HL-60 (cell line): ENCODE measurements around the gene MESD.
A peak's percentile ranks its signal among the peaks of the same experiment; 100 is the strongest.

Source experiments
- DNase-seq, 2 experiments: peaks; one replicate each; pipeline ENCODE4 v3.0.0-alpha.2; 2010 to 2020; ENCODE audit warnings: low read depth in 1 of 2, low spot score in 1 of 2
- H3K27ac ChIP-seq: fragments of 250-450 bp; sonication (Bioruptor Pico); replicated peaks from 2 replicates; pipeline ENCODE4 v1.5.1; 2020; ENCODE audit warnings: mild to moderate bottlenecking, moderate library complexity
- H3K27me3 ChIP-seq: fragments of 250-450 bp; sonication (Bioruptor Pico); 2 replicates; pipeline ENCODE4 v1.5.1; 2021; ENCODE audit warnings: mild to moderate bottlenecking, moderate library complexity; ENCODE audit not compliant: insufficient read depth, poor library complexity, severe bottlenecking
- H3K4me3 ChIP-seq: replicated peaks from 2 replicates; pipeline ENCODE4 v1.5.1; 2011; ENCODE audit warnings: mild to moderate bottlenecking, control low read depth, low read length; ENCODE audit not compliant: insufficient read depth
- GABPA ChIP-seq: IDR thresholded peaks from 2 replicates; pipeline ENCODE4 v1.6.1; 2012; ENCODE audit warnings: low read depth
- POLR2AphosphoS5 ChIP-seq: IDR thresholded peaks from 2 replicates; pipeline ENCODE4 v1.6.1; 2012; ENCODE audit warnings: low read depth
- SPI1 ChIP-seq: IDR thresholded peaks from 2 replicates; pipeline ENCODE4 v1.6.1; 2012; ENCODE audit warnings: low read depth, mild to moderate bottlenecking, borderline replicate concordance
- TF ChIP-seq, protein P1 (sequence below): IDR thresholded peaks from one replicate; pipeline ENCODE4 v1.5.1; 2011; ENCODE audit warnings: low read length, control low read depth, inconsistent platforms; ENCODE audit not compliant: insufficient read depth
- TF ChIP-seq, protein P2 (sequence below): IDR thresholded peaks from 2 replicates; pipeline ENCODE4 v1.6.1; 2012; ENCODE audit warnings: low read depth; ENCODE audit not compliant: insufficient replicate concordance

Gene MESD

DNA sequence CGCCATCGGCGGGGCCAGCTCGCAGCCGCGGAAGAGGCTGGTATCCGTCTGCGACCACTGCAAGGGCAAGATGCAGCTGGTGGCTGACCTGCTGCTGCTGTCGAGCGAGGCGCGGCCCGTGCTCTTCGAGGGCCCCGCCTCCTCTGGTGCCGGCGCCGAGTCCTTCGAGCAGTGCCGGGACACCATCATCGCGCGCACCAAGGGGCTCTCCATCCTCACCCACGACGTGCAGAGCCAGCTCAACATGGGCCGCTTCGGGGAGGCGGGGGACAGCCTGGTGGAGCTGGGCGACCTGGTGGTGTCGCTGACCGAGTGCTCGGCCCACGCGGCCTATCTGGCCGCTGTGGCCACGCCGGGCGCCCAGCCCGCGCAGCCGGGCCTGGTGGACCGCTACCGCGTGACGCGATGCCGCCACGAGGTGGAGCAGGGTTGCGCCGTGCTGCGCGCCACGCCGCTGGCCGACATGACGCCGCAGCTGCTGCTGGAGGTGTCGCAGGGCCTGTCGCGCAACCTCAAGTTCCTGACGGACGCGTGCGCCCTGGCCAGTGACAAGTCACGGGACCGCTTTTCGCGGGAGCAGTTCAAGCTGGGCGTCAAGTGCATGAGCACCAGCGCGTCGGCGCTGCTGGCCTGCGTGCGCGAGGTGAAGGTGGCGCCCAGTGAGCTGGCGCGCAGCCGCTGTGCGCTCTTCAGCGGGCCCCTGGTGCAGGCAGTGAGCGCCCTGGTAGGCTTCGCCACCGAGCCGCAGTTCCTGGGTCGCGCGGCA, 12.9 kb upstream of the MESD start:
- no peak for TF ChIP-seq POLR2AphosphoS5
- TF ChIP-seq, protein P1, sequence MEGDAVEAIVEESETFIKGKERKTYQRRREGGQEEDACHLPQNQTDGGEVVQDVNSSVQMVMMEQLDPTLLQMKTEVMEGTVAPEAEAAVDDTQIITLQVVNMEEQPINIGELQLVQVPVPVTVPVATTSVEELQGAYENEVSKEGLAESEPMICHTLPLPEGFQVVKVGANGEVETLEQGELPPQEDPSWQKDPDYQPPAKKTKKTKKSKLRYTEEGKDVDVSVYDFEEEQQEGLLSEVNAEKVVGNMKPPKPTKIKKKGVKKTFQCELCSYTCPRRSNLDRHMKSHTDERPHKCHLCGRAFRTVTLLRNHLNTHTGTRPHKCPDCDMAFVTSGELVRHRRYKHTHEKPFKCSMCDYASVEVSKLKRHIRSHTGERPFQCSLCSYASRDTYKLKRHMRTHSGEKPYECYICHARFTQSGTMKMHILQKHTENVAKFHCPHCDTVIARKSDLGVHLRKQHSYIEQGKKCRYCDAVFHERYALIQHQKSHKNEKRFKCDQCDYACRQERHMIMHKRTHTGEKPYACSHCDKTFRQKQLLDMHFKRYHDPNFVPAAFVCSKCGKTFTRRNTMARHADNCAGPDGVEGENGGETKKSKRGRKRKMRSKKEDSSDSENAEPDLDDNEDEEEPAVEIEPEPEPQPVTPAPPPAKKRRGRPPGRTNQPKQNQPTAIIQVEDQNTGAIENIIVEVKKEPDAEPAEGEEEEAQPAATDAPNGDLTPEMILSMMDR: no peak
- no peak for TF ChIP-seq SPI1
- TF ChIP-seq GABPA: no peak
- TF ChIP-seq, protein P2, sequence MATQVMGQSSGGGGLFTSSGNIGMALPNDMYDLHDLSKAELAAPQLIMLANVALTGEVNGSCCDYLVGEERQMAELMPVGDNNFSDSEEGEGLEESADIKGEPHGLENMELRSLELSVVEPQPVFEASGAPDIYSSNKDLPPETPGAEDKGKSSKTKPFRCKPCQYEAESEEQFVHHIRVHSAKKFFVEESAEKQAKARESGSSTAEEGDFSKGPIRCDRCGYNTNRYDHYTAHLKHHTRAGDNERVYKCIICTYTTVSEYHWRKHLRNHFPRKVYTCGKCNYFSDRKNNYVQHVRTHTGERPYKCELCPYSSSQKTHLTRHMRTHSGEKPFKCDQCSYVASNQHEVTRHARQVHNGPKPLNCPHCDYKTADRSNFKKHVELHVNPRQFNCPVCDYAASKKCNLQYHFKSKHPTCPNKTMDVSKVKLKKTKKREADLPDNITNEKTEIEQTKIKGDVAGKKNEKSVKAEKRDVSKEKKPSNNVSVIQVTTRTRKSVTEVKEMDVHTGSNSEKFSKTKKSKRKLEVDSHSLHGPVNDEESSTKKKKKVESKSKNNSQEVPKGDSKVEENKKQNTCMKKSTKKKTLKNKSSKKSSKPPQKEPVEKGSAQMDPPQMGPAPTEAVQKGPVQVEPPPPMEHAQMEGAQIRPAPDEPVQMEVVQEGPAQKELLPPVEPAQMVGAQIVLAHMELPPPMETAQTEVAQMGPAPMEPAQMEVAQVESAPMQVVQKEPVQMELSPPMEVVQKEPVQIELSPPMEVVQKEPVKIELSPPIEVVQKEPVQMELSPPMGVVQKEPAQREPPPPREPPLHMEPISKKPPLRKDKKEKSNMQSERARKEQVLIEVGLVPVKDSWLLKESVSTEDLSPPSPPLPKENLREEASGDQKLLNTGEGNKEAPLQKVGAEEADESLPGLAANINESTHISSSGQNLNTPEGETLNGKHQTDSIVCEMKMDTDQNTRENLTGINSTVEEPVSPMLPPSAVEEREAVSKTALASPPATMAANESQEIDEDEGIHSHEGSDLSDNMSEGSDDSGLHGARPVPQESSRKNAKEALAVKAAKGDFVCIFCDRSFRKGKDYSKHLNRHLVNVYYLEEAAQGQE: no peak
- DNase-seq: no peak
- peak overlapping the region; percentile 19; the same call in 1 of the 2 replicates for H3K4me3 ChIP-seq
- H3K27me3 ChIP-seq: no peaks in the 10 kb centered on the region
- H3K27ac ChIP-seq: no peak overlapping the region

DNA sequence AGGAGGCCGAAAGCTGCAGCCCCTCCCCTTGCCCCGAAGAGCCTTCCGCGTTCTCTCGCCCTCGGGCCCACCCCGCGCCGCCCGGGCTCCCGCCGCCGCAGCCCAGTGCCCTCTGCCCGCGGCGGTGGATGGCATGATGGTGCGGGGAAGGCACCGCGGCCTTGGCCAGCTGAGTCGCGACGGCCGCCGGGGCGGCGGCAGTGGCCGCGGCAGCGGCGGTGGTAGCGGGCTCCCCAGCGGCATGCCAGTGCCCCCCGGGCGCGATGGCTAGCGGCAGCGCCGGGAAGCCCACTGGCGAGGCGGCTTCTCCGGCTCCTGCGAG, 12.4 kb upstream of the MESD start:
- TF ChIP-seq POLR2AphosphoS5 (no peak), GABPA (no peak), SPI1 (no peak)
- TF ChIP-seq, protein P1: no peak
- TF ChIP-seq, protein P2: no peak
- no peak for DNase-seq
- no peaks in the 10 kb centered on the region for H3K27me3 ChIP-seq
- peak overlapping the region; percentile 82 for H3K4me3 ChIP-seq
- H3K27ac ChIP-seq: no peak overlapping the region

DNA sequence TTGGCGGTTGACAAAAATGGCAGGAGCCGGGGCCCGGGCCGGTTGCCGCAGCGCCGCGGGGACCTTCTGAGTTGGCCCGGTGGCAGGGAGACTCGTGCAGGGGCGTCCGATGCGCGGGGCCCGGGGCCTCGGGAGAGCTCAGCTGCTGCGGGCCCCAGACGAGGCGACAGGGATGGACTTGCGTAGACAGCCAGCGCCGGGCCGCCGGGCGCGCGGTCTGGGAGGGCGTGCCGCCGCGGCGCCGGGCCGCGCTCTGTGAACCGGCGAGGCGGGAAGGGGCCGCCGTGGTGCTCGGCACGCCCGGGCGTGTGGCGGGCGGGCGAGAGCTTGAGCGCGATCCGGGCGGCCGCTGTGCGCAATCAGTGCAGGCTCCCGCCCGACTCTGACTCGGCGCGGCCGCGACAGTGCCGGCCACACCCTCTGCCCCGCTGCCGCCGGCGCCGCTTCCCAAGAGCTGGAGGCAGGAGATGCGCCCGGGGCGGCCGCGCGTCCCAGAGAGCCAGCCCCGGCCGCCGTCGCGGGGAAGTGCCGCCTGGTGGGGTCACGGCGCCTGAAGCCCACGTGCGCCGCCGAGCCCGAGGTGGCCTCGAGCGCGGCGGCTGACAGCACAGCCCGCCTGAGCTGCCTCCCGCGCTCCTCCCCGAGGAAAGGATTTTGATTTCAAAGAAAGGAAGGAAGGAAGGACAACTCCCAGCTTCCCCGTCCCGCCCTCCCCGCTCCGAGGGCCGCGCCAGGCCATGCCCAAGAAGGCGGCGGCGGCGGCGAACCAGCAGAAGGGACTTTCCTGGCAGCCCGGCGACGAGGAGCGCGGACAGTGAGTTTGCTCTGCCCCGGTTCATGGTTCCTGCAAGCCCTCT, 11.8 kb upstream of the MESD start:
- peak in 1 of 2 experiments; percentile 23 for DNase-seq
- peak overlapping the region; percentile 88 for H3K27ac ChIP-seq

More for the DNA sequence above, 11.8 kb upstream of the MESD start:
- Histone ChIP-seq H3K4me3 (peak overlapping the region; percentile 82), H3K27me3 (no peaks in the 10 kb centered on the region)
- TF ChIP-seq POLR2AphosphoS5 (no peak), GABPA (no peak), SPI1 (no peak)
- TF ChIP-seq, protein P1: no peak
- TF ChIP-seq, protein P2: no peak
